Measurements from ENCODE around the gene PJA2.

The PJA2 gene

DNA sequence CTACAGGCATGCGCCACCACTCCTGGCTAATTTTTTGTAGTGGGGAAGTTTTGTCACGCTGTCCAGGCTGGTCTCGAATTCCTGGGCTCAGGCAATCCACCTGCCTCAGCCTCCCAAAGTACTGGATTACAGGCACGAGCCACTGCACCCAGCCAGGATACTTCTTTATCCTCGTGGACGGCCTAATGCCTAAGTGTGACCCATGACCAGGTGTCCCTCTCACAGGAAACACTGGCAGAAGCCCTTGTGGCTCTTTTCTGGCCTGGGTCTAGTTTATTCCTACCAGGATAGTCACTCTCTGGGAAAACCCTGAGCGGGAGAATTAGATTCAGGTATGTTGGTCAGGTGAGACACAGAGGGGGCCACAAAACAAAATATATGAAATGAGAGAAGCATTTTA lies 90.4 kb downstream of the PJA2 start:
- H3K4me3 ChIP-seq (ENCODE audit: low read depth, low read length): no peak overlapping the region
- TF ChIP-seq MYC (IDR thresholded peaks at IDR 0.05; ENCODE audit: low read depth, low read length) (no peak), POLR2A (IDR thresholded peaks at IDR 0.05; ENCODE audit: extremely low read depth, insufficient read length) (no peak)
- TF ChIP-seq, protein P1, sequence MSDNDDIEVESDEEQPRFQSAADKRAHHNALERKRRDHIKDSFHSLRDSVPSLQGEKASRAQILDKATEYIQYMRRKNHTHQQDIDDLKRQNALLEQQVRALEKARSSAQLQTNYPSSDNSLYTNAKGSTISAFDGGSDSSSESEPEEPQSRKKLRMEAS (IDR thresholded peaks at IDR 0.05; ENCODE audit: low read depth, low read length): no peak
- TF ChIP-seq, protein P2, sequence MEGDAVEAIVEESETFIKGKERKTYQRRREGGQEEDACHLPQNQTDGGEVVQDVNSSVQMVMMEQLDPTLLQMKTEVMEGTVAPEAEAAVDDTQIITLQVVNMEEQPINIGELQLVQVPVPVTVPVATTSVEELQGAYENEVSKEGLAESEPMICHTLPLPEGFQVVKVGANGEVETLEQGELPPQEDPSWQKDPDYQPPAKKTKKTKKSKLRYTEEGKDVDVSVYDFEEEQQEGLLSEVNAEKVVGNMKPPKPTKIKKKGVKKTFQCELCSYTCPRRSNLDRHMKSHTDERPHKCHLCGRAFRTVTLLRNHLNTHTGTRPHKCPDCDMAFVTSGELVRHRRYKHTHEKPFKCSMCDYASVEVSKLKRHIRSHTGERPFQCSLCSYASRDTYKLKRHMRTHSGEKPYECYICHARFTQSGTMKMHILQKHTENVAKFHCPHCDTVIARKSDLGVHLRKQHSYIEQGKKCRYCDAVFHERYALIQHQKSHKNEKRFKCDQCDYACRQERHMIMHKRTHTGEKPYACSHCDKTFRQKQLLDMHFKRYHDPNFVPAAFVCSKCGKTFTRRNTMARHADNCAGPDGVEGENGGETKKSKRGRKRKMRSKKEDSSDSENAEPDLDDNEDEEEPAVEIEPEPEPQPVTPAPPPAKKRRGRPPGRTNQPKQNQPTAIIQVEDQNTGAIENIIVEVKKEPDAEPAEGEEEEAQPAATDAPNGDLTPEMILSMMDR (IDR thresholded peaks at IDR 0.05; ENCODE audit: low read depth, low read length): no peak
- DNase-seq (ENCODE audit: low read depth): no peak

DNA sequence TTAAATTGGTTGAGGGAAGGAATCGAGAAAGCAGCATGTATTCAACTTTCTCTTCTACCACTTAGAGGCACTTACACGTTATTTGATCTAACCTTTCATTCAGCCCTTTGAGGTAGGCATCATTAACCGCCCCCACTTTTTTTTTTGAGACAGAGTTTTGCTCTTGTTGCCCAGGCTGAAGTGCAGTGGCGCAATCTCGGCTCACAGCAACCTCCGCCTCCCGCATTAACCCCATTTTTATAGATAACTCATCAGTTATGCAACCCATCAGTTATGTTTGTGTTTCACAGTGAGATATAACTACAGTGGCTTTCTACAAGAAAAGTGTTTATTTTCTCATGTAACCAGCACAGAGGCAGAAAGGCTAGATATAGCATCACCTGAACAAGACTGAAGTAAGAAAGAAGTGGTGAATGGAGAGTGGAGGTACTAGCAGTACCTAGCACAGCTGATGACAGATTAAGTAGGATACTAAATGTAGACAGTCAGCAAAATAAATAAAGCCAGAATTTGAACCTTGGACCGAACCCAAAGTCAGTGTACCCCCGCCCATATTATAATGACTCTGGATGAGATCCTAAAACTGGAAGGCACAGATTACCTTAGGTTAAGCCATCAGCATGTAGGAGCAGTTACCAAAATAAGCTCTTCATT lies 91.2 kb downstream of the PJA2 start:
- peak; percentile 75 for DNase-seq (ENCODE audit: low read depth)
- no peak overlapping the region for H3K4me3 ChIP-seq (ENCODE audit: low read depth, low read length)
- TF ChIP-seq, protein P1 (IDR thresholded peaks at IDR 0.05; ENCODE audit: low read depth, low read length): no peak
- TF ChIP-seq MYC (IDR thresholded peaks at IDR 0.05; ENCODE audit: low read depth, low read length) (no peak), POLR2A (IDR thresholded peaks at IDR 0.05; ENCODE audit: extremely low read depth, insufficient read length) (no peak)
- TF ChIP-seq, protein P2 (IDR thresholded peaks at IDR 0.05; ENCODE audit: low read depth, low read length): no peak

DNA sequence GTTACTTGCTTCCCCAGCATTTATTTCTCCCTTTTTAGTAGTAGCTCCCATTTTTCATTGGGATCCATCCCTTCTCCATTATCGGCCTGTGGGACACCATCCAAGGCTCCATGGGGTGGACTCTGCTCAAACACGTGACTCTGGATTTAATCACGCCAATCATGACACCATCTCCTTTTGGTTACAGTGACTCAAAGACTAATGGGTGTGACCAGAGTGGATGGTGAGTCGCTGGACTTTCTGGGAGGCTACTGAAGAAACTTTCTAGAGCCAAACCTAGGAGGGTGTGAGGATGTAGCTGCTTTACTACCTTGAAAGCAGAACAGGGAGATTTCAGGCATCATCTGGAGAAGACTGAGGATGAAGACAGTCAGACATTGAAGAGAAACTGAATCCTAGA lies 93.1 kb downstream of the PJA2 start:
- no peak overlapping the region for H3K4me3 ChIP-seq (ENCODE audit: low read depth, low read length)
- TF ChIP-seq POLR2A (IDR thresholded peaks at IDR 0.05; ENCODE audit: extremely low read depth, insufficient read length): no peak
- DNase-seq (ENCODE audit: low read depth): no peak

DNA sequence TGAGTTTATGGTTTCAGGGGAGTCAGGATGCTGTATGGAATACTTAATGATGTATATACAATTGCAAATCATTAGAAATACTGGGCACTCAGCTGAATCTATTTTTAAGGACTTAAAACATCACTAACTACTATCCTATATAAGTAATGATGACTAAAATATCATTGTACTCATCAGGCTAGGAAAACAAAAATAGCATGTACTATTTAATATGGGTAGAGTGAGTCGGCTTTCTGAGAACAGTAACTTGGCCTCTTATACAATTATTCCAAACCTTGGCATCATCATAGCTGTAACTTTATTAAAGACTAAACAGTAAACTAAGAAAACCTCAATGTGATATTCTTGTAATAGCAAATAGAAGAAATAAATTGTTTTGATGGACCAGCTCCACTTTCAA lies 94.5 kb downstream of the PJA2 start:
- no peak for DNase-seq (ENCODE audit: low read depth)
- no peak for TF ChIP-seq POLR2A (IDR thresholded peaks at IDR 0.05; ENCODE audit: extremely low read depth, insufficient read length)
- no peak overlapping the region for H3K4me3 ChIP-seq (ENCODE audit: low read depth, low read length)

DNA sequence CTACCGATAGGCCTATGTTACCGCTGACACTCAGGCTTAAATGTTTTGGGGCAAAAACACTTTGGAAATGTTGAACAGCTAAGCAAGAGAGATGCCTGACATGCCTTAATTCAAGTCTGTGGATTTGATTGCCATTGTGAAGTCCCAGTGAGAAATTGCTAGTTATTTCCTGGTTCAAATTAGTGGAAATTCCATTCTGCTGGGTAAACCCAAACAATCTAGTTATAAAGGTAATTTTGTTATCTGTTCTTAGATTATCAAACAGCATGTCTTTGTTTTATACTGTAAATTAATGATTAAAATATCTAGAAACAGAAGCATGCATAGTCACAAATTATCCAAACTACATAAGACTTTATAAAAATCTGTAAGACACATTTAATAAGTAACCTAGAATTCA lies 96.6 kb downstream of the PJA2 start:
- no peak for DNase-seq (ENCODE audit: low read depth)
- no peak overlapping the region for H3K4me3 ChIP-seq (ENCODE audit: low read depth, low read length)
- TF ChIP-seq MYC (IDR thresholded peaks at IDR 0.05; ENCODE audit: low read depth, low read length): no peak
- TF ChIP-seq, protein P1 (IDR thresholded peaks at IDR 0.05; ENCODE audit: low read depth, low read length): no peak
- TF ChIP-seq, protein P2 (IDR thresholded peaks at IDR 0.05; ENCODE audit: low read depth, low read length): no peak
- no peak for TF ChIP-seq POLR2A (IDR thresholded peaks at IDR 0.05; ENCODE audit: extremely low read depth, insufficient read length)

DNA sequence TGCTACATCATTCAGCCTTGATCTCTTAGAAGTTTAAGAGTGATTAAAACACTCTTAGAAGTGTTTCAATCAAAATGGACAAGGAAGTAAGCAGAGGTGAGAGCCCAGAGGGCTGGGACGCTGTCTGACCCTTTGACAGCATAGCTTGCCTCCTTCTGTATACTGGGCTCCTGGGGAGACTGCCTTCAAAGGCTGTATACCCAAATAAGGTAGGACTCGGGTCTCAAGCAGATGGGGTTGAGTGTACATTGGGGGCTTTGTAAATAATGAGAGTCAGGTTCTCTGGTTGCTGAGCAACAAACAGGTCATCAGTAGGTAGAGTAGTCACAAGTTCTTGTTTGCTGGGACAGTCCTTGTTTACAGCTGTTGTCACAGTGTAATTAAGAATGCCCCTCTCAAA lies 97.1 kb downstream of the PJA2 start:
- no peak for DNase-seq (ENCODE audit: low read depth)
- TF ChIP-seq, protein P2 (IDR thresholded peaks at IDR 0.05; ENCODE audit: low read depth, low read length): no peak
- TF ChIP-seq POLR2A (IDR thresholded peaks at IDR 0.05; ENCODE audit: extremely low read depth, insufficient read length) (no peak), MYC (IDR thresholded peaks at IDR 0.05; ENCODE audit: low read depth, low read length) (no peak)
- TF ChIP-seq, protein P1 (IDR thresholded peaks at IDR 0.05; ENCODE audit: low read depth, low read length): no peak
- H3K4me3 ChIP-seq (ENCODE audit: low read depth, low read length): no peak overlapping the region

DNA sequence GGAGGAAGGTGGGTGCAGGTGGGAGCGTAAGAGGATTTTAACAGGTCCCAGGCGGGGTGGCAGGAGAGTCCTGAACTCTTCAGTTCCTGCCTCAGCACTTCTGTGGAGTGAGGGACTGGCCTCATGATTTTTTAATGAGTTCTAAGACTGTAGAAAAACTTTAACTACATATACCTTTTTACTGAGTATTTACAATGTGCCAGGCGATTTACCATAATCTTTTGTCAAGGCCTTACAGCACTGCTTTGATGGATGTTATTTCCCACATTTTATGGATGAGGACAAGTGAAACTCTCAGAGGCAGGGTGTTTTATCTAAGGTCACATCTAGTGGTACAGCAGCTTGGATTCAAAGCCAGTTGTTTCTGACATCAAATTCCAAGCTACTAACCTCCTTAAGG lies 99.5 kb downstream of the PJA2 start:
- DNase-seq (ENCODE audit: low read depth): no peak
- TF ChIP-seq, protein P2 (IDR thresholded peaks at IDR 0.05; ENCODE audit: low read depth, low read length): no peak
- TF ChIP-seq MYC (IDR thresholded peaks at IDR 0.05; ENCODE audit: low read depth, low read length): no peak
- no peak for TF ChIP-seq POLR2A (IDR thresholded peaks at IDR 0.05; ENCODE audit: extremely low read depth, insufficient read length)
- TF ChIP-seq, protein P1 (IDR thresholded peaks at IDR 0.05; ENCODE audit: low read depth, low read length): no peak
- no peak overlapping the region for H3K4me3 ChIP-seq (ENCODE audit: low read depth, low read length)
